IMR-90 (cell line): ENCODE measurements around the gene DAGLA. TPM values are rescaled to one million over a fixed set of nuclear protein-coding genes. Genes with fewer than 3 reads are reported as not detected.

ENCODE experiments used
- ATAC-seq: fragments of 200-7000 bp; cut with Tn5 transposase; 2 replicates; pipeline ENCODE4 v1.9.1; 2020; ENCODE audit warnings: low read depth, mild to moderate bottlenecking, moderate library complexity
- BruUV-seq: library from RNA; stranded (reverse); fragments of 400-500 nt; replicated peaks from 2 replicates; lab custom pipeline; 2021; lab: Mats Ljungman, UMichigan
- CTCF ChIA-PET: fragments of 300-600 bp; formaldehyde crosslinking; extraction: SDS; loops from one replicate; lab custom pipeline; 2021; ENCODE audit warnings: antibody characterized with exemption; lab: Yijun Ruan, JAX
- POLR2A ChIA-PET: fragments of 300-600 bp; sonication (Branson Sonifier 250); formaldehyde crosslinking; loops from one replicate; lab custom pipeline; 2022; ENCODE audit warnings: antibody characterized with exemption; ENCODE audit not compliant: unreplicated experiment; lab: Charles Lee
- DNase-seq: peaks from one replicate; pipeline ENCODE4 v3.0.0; 2013
- H2AFZ ChIP-seq: replicated peaks from 2 replicates; pipeline ENCODE3; 2013; ENCODE audit warnings: low read length, mild to moderate bottlenecking; ENCODE audit not compliant: poor library complexity
- H2AK5ac ChIP-seq: 2 replicates; pipeline ENCODE4 v1.6.1; 2013; ENCODE audit warnings: low read depth, low read length, inconsistent platforms
- H2AK9ac ChIP-seq: replicated peaks from 2 replicates; pipeline ENCODE3; 2013; ENCODE audit warnings: mild to moderate bottlenecking, low read depth, low read length, moderate library complexity; ENCODE audit not compliant: poor library complexity
- H2BK120ac ChIP-seq: 2 replicates; pipeline ENCODE4 v1.6.1; 2013; ENCODE audit warnings: low read depth, low read length, inconsistent platforms
- H2BK15ac ChIP-seq: 3 replicates; pipeline ENCODE4 v1.6.1; 2013; ENCODE audit warnings: low read depth, low read length, inconsistent platforms
- H2BK20ac ChIP-seq: 2 replicates; pipeline ENCODE4 v1.6.1; 2013; ENCODE audit warnings: low read depth, mild to moderate bottlenecking, inconsistent platforms, low read length, moderate library complexity
- H2BK5ac ChIP-seq: 2 replicates; pipeline ENCODE4 v1.6.1; 2013; ENCODE audit warnings: mild to moderate bottlenecking, low read depth, low read length, inconsistent platforms; ENCODE audit not compliant: poor library complexity, severe bottlenecking
- H3K14ac ChIP-seq: replicated peaks from 2 replicates; pipeline ENCODE4 v1.6.1; 2013; ENCODE audit warnings: low read depth, low read length, inconsistent platforms
- H3K18ac ChIP-seq: 2 replicates; pipeline ENCODE4 v1.6.1; 2013; ENCODE audit warnings: low read depth, low read length, control low read depth
- H3K23ac ChIP-seq: 2 replicates; pipeline ENCODE4 v1.6.1; 2013; ENCODE audit warnings: low read depth, low read length, inconsistent platforms
- H3K27ac ChIP-seq: 2 replicates; pipeline ENCODE4 v1.5.1; 2013; ENCODE audit warnings: mild to moderate bottlenecking, control low read depth, low read length; ENCODE audit not compliant: insufficient read depth
- H3K27me3 ChIP-seq: 2 replicates; pipeline ENCODE4 v1.6.1; 2013; ENCODE audit warnings: low read length; ENCODE audit not compliant: control insufficient read depth, insufficient read depth
- H3K36me3 ChIP-seq: 2 replicates; pipeline ENCODE4 v1.6.1; 2013; ENCODE audit warnings: low read length, mixed read lengths; ENCODE audit not compliant: control insufficient read depth, insufficient read depth
- H3K4ac ChIP-seq: 2 replicates; pipeline ENCODE4 v1.6.1; 2013; ENCODE audit warnings: low read depth, low read length, inconsistent platforms
- H3K4me1 ChIP-seq: 2 replicates; pipeline ENCODE4 v1.6.1; 2013; ENCODE audit warnings: low read length, mixed read lengths; ENCODE audit not compliant: control insufficient read depth, insufficient read depth
- H3K4me2 ChIP-seq: 2 replicates; pipeline ENCODE4 v1.6.1; 2013; ENCODE audit warnings: low read depth, mild to moderate bottlenecking, control low read depth, low read length, moderate library complexity
- H3K4me3 ChIP-seq: 2 replicates; pipeline ENCODE4 v1.5.1; 2013; ENCODE audit warnings: low read depth, mild to moderate bottlenecking, control low read depth, low read length, moderate library complexity; ENCODE audit not compliant: insufficient read depth
- H3K56ac ChIP-seq: 2 replicates; pipeline ENCODE4 v1.6.1; 2013; ENCODE audit warnings: low read length, inconsistent platforms; ENCODE audit not compliant: insufficient read depth; ENCODE audit errors: extremely low read depth
- H3K79me1 ChIP-seq, 2 experiments: 2 replicates each; pipeline ENCODE4 v1.6.1; 2013; ENCODE audit warnings: low read length in 2 of 2, inconsistent platforms in 1 of 2, low read depth in 1 of 2
- H3K9ac ChIP-seq: 2 replicates; pipeline ENCODE4 v1.6.1; 2013; ENCODE audit warnings: low read depth, low read length, control low read depth
- H3K9me1 ChIP-seq: 2 replicates; pipeline ENCODE4 v1.6.1; 2013; ENCODE audit warnings: low read length, inconsistent platforms; ENCODE audit not compliant: insufficient read depth
- H3K9me3 ChIP-seq: 2 replicates; pipeline ENCODE4 v1.6.1; 2013; ENCODE audit warnings: low read length; ENCODE audit not compliant: control insufficient read depth, insufficient read depth
- H4K20me1 ChIP-seq: 2 replicates; pipeline ENCODE4 v1.6.1; 2013; ENCODE audit warnings: low read length, inconsistent platforms; ENCODE audit not compliant: insufficient read depth
- H4K5ac ChIP-seq: 2 replicates; pipeline ENCODE4 v1.6.1; 2013; ENCODE audit warnings: mild to moderate bottlenecking, low read depth, low read length, control low read depth
- H4K8ac ChIP-seq, 2 experiments: 2 replicates each; pipeline ENCODE4 v1.6.1; 2013; ENCODE audit warnings: low read depth in 2 of 2, low read length in 2 of 2, control low read depth in 1 of 2, inconsistent platforms in 1 of 2
- H4K91ac ChIP-seq: 2 replicates; pipeline ENCODE4 v1.6.1; 2013; ENCODE audit warnings: low read depth, low read length, inconsistent platforms; ENCODE audit not compliant: insufficient read depth
- BHLHE40 ChIP-seq: fragments of 150-350 bp; IDR thresholded peaks from 2 replicates; pipeline ENCODE4 v1.6.1; 2016; ENCODE audit warnings: mild to moderate bottlenecking, low read depth, low read length
- CEBPB ChIP-seq: IDR thresholded peaks from 2 replicates; pipeline ENCODE4 v1.6.1; 2012; ENCODE audit warnings: low read depth, low read length, improper control_type of control experiment
- CHD1 ChIP-seq: IDR thresholded peaks from 2 replicates; pipeline ENCODE4 v1.6.1; 2012; ENCODE audit warnings: low read depth, low read length, improper control_type of control experiment
- CTCF ChIP-seq: conservative IDR thresholded peaks from 2 replicates; pipeline ENCODE4 v1.5.1; 2012; ENCODE audit warnings: mild to moderate bottlenecking, low read depth, low read length, improper control_type of control experiment
- ELK1 ChIP-seq: fragments of 150-350 bp; IDR thresholded peaks from 2 replicates; pipeline ENCODE4 v1.6.1; 2016; ENCODE audit warnings: low read depth, mild to moderate bottlenecking, low read length, moderate library complexity, borderline replicate concordance
- FOS ChIP-seq: fragments of 150-350 bp; IDR thresholded peaks from 2 replicates; pipeline ENCODE4 v1.6.1; 2016; ENCODE audit warnings: low read depth, low read length
- MAFK ChIP-seq: IDR thresholded peaks from 2 replicates; pipeline ENCODE4 v1.6.1; 2012; ENCODE audit warnings: low read depth, low read length, improper control_type of control experiment
- MAZ ChIP-seq: IDR thresholded peaks from 2 replicates; pipeline ENCODE4 v1.6.1; 2012; ENCODE audit warnings: low read depth, mild to moderate bottlenecking, low read length, improper control_type of control experiment, moderate library complexity, borderline replicate concordance
- MXI1 ChIP-seq: IDR thresholded peaks from 2 replicates; pipeline ENCODE4 v1.6.1; 2012; ENCODE audit warnings: low read depth, mild to moderate bottlenecking, low read length, moderate library complexity, borderline replicate concordance
- NFE2L2 ChIP-seq: fragments of 150-350 bp; IDR thresholded peaks from 2 replicates; pipeline ENCODE4 v1.6.1; 2016; ENCODE audit warnings: low read depth, mild to moderate bottlenecking, low read length
- POLR2A ChIP-seq: IDR thresholded peaks from 2 replicates; pipeline ENCODE4 v1.6.1; 2012; ENCODE audit warnings: mild to moderate bottlenecking, low read depth, low read length
- RAD21 ChIP-seq: IDR thresholded peaks from 2 replicates; pipeline ENCODE4 v1.6.1; 2012; ENCODE audit warnings: low read length, improper control_type of control experiment
- RCOR1 ChIP-seq: IDR thresholded peaks from 2 replicates; pipeline ENCODE4 v1.6.1; 2012; ENCODE audit warnings: mild to moderate bottlenecking, low read length, improper control_type of control experiment; ENCODE audit not compliant: insufficient replicate concordance
- RFX5 ChIP-seq: IDR thresholded peaks from 2 replicates; pipeline ENCODE4 v1.8.0; 2012; ENCODE audit warnings: low read depth, mild to moderate bottlenecking, low read length, moderate library complexity
- SMC3 ChIP-seq: fragments of 150-350 bp; IDR thresholded peaks from 2 replicates; pipeline ENCODE4 v1.6.1; 2016; ENCODE audit warnings: low read depth, mild to moderate bottlenecking, antibody characterized with exemption, low read length, moderate library complexity
- USF2 ChIP-seq: fragments of 150-350 bp; IDR thresholded peaks from 2 replicates; pipeline ENCODE4 v1.6.1; 2017; ENCODE audit warnings: mild to moderate bottlenecking, antibody characterized with exemption, low read length, low read depth
- WGBS, 2 experiments: methylation state at CpG; one replicate each; pipeline versions ENCODE4 v1.1.5 to v1.1.7; 2013; ENCODE audit warnings: missing lambda C conversion rate in 2 of 2; ENCODE audit not compliant: insufficient read length in 1 of 2; ENCODE audit errors: extremely low coverage in 2 of 2; 5-methylcytosine and 5-hydroxymethylcytosine counted together
- dilution Hi-C: fragments of 300-500 bp; cut with HindIII; formaldehyde crosslinking; loops from one replicate; pipeline ENCODE4 v1.14.3; 2018; ENCODE audit warnings: low sequenced_read_pairs; ENCODE audit not compliant: unreplicated experiment
- in situ Hi-C: fragments of 300-500 bp; cut with MboI; formaldehyde crosslinking; loops from 3 replicates; pipeline ENCODE4 v1.14.3; 2019; ENCODE audit warnings: low sequenced_read_pairs, inconsistent platforms, mixed read lengths
- intact Hi-C: fragments of 100-400 bp; cut with micrococcal nuclease; formaldehyde crosslinking; loops from 2 replicates; pipeline ENCODE4 v1.10.0; 2022
- polyA plus RNA-seq, 3 experiments: library from polyadenylated mRNA; depleted of rRNA; stranded (reverse); fragments of >200 nt; gene quantifications; 2 replicates each; pipeline ENCODE4 v1.2.3, GENCODE V29; 2012; ENCODE audit warnings: low replicate concordance in 1 of 3
- total RNA-seq: library from RNA; depleted of rRNA; stranded (reverse); fragments of >200 nt; gene quantifications from 2 replicates; pipeline ENCODE4 v1.2.3, GENCODE V29; 2012

Gene DAGLA
- total and polyA plus RNA-seq, 2 of the 4 experiments (the other 2 are of a cell fraction): 0.90 to 3.8 TPM

- H4K8ac ChIP-seq: no peak overlapping the region
- H3K27me3 ChIP-seq: no peaks in the 10 kb centered on the region
- TF ChIP-seq RAD21: no peak
- no peak for TF ChIP-seq MXI1
- no peak for TF ChIP-seq MAZ
- no peak for TF ChIP-seq RCOR1
- TF ChIP-seq SMC3: no peak
- TF ChIP-seq USF2: no peak
- TF ChIP-seq ELK1: no peak
- TF ChIP-seq FOS: no peak
- TF ChIP-seq RFX5: no peak
- no peak for TF ChIP-seq CEBPB
- TF ChIP-seq CTCF: no peak
- TF ChIP-seq POLR2A: no peak
- TF ChIP-seq MAFK: no peak
- TF ChIP-seq NFE2L2: no peak
- TF ChIP-seq CHD1: no peak
- no peak for TF ChIP-seq BHLHE40
- in situ Hi-C loops: no loop called here
- no peak overlapping the region for H2BK120ac ChIP-seq
- POLR2A ChIA-PET: no interaction called here
- no peak overlapping the region for H2AK5ac ChIP-seq
- H3K23ac ChIP-seq: no peak overlapping the region
- ATAC-seq: no peak
- H4K91ac ChIP-seq: no peak overlapping the region
- dilution Hi-C loops: no loop called here
- H3K4me1 ChIP-seq: no peaks in the 10 kb centered on the region
- H3K4ac ChIP-seq: no peak overlapping the region
- H3K9ac ChIP-seq: no peak overlapping the region
- no peaks in the 10 kb centered on the region; the same call in 1 of the 2 replicates for H4K20me1 ChIP-seq
- no peak overlapping the region for H3K4me2 ChIP-seq
- H2BK20ac ChIP-seq: no peak overlapping the region
- no CpG with 5 or more reads among the region's 5 CpGs for WGBS, 2 experiments
- H2AK9ac ChIP-seq: no peak overlapping the region
- H4K5ac ChIP-seq: no peak overlapping the region
- no peaks in the 10 kb centered on the region for H3K79me1 ChIP-seq
- no peak overlapping the region for H3K14ac ChIP-seq
- no peak overlapping the region for H3K18ac ChIP-seq
- H2AFZ ChIP-seq: no peak overlapping the region
- no peak for DNase-seq
- no peaks in the 10 kb centered on the region for H3K9me1 ChIP-seq
- H2BK5ac ChIP-seq: no peak overlapping the region
- no peak overlapping the region for H3K4me3 ChIP-seq
- no peak overlapping the region for H3K56ac ChIP-seq
- no peaks in the 10 kb centered on the region for H3K9me3 ChIP-seq
- no TSS peak for BruUV-seq
- peaks cover 16% of the 10 kb centered on the region; the same call in 1 of the 2 replicates for H3K36me3 ChIP-seq
- intact Hi-C loops: loop anchor here (10.0 kb wide), 1 partner anchor 152 kb away; the partner anchor contains the start of gene SYT7
- no peak overlapping the region for H3K27ac ChIP-seq
- CTCF ChIA-PET: no interaction called here
- no peak overlapping the region for H2BK15ac ChIP-seq
Measured at GRCh38 chr11:61736310-61736709, 56.1 kb downstream of the DAGLA start.
